ENCODE data around the gene FAHD2A. TPM values are rescaled to one million over a fixed set of nuclear protein-coding genes. Genes with fewer than 3 reads are reported as not detected.

Gene FAHD2A
- total RNA-seq, 1 donor from 2014 or later = 32.4 TPM

GRCh38 chr2:95387358-95387757 lies 15.2 kb upstream of the FAHD2A start:
- H3K27ac ChIP-seq (replicated peaks) = no peak overlapping the region
- H3K27me3 ChIP-seq (ENCODE audit: low read depth) = peaks cover 7% of the 10 kb centered on the region
- no peak for TF ChIP-seq CTCF (IDR thresholded peaks at IDR 0.05; ENCODE audit: borderline replicate concordance)
- no peak for DNase-seq
- H3K9me3 ChIP-seq (replicated peaks) = no peaks in the 10 kb centered on the region
- H3K4me1 ChIP-seq = peaks cover 44% of the 10 kb centered on the region
- intact Hi-C loops (cut with micrococcal nuclease) = no loop called here
- no peak overlapping the region for H3K4me3 ChIP-seq
- no peaks in the 10 kb centered on the region for H3K36me3 ChIP-seq

GRCh38 chr2:95388091-95388692 lies 14.3 kb upstream of the FAHD2A start:
- TF ChIP-seq CTCF (IDR thresholded peaks at IDR 0.05; ENCODE audit: borderline replicate concordance) = no peak
- Histone ChIP-seq H3K36me3 (no peaks in the 10 kb centered on the region), H3K27me3 (ENCODE audit: low read depth) (peaks cover 7% of the 10 kb centered on the region), H3K9me3 (replicated peaks) (no peaks in the 10 kb centered on the region), H3K27ac (replicated peaks) (no peak overlapping the region), H3K4me1 (peaks cover 44% of the 10 kb centered on the region), H3K4me3 (no peak overlapping the region)
- DNase-seq = no peak
- intact Hi-C loops (cut with micrococcal nuclease) = no loop called here

GRCh38 chr2:95388856-95389244 lies 13.7 kb upstream of the FAHD2A start:
- Histone ChIP-seq H3K27ac (replicated peaks) (no peak overlapping the region), H3K4me1 (peaks cover 44% of the 10 kb centered on the region), H3K36me3 (no peaks in the 10 kb centered on the region), H3K9me3 (replicated peaks) (no peaks in the 10 kb centered on the region), H3K27me3 (ENCODE audit: low read depth) (peaks cover 7% of the 10 kb centered on the region), H3K4me3 (peak overlapping the region; percentile 43)
- no peak for TF ChIP-seq CTCF (IDR thresholded peaks at IDR 0.05; ENCODE audit: borderline replicate concordance)
- intact Hi-C loops (cut with micrococcal nuclease) = no loop called here
- DNase-seq = no peak

GRCh38 chr2:95389245-95390119 lies 13.0 kb upstream of the FAHD2A start:
- DNase-seq = peak; percentile 61
- Histone ChIP-seq H3K4me1 (peaks cover 40% of the 10 kb centered on the region), H3K27ac (replicated peaks) (no peak overlapping the region), H3K4me3 (peak overlapping the region; percentile 43), H3K27me3 (ENCODE audit: low read depth) (peaks cover 7% of the 10 kb centered on the region), H3K9me3 (replicated peaks) (no peaks in the 10 kb centered on the region), H3K36me3 (no peaks in the 10 kb centered on the region)
- TF ChIP-seq CTCF (IDR thresholded peaks at IDR 0.05; ENCODE audit: borderline replicate concordance) = peak; percentile 90
- intact Hi-C loops (cut with micrococcal nuclease) = no loop called here

GRCh38 chr2:95390272-95390880 lies 12.1 kb upstream of the FAHD2A start:
- intact Hi-C loops (cut with micrococcal nuclease) = no loop called here
- DNase-seq = no peak

More at GRCh38 chr2:95390272-95390880, 12.1 kb upstream of the FAHD2A start:
- no peaks in the 10 kb centered on the region for H3K36me3 ChIP-seq
- no peak overlapping the region for H3K4me3 ChIP-seq
- peaks cover 32% of the 10 kb centered on the region for H3K4me1 ChIP-seq
- H3K9me3 ChIP-seq (replicated peaks) = no peaks in the 10 kb centered on the region
- no peak overlapping the region for H3K27ac ChIP-seq (replicated peaks)
- no peak for TF ChIP-seq CTCF (IDR thresholded peaks at IDR 0.05; ENCODE audit: borderline replicate concordance)
- peaks cover 7% of the 10 kb centered on the region for H3K27me3 ChIP-seq (ENCODE audit: low read depth)
